Activated CD8-positive, alpha-beta T cell treated with anti-CD3 and anti-CD28 coated beads for 36 hours (primary cell): ENCODE data around the gene CHST8. TPM values are rescaled to one million over a fixed set of nuclear protein-coding genes. Genes with fewer than 3 reads are reported as not detected.

Source experiments
- ATAC-seq: fragments of 200-7000 bp; cut with Tn5 transposase; one replicate; pipeline ENCODE4 v1.10.0; 2021; ENCODE audit warnings: mild to moderate bottlenecking, moderate library complexity
- CTCF ChIA-PET: fragments of 350-600 bp; sonication (Branson Sonifier 250); formaldehyde crosslinking; loops from one replicate; lab custom pipeline; 2021; ENCODE audit warnings: antibody characterized with exemption; lab: Charles Lee
- POLR2A ChIA-PET: fragments of 350-600 bp; sonication (Branson Sonifier 250); formaldehyde crosslinking; loops from one replicate; lab custom pipeline; 2021; ENCODE audit warnings: antibody characterized with exemption; lab: Charles Lee
- DNase-seq: peaks from one replicate; pipeline ENCODE4 v3.0.0-alpha.2; 2020
- H3K27ac Mint-ChIP-seq: one replicate; pipeline ENCODE4 v1.8.0; 2021; ENCODE audit warnings: mild to moderate bottlenecking, mixed read lengths
- H3K27me3 Mint-ChIP-seq: one replicate; pipeline ENCODE4 v1.8.0; 2021; ENCODE audit warnings: mixed read lengths
- H3K36me3 Mint-ChIP-seq: one replicate; pipeline ENCODE4 v1.8.0; 2021; ENCODE audit warnings: low read depth, mixed read lengths
- H3K4me1 Mint-ChIP-seq: one replicate; pipeline ENCODE4 v1.8.0; 2021; ENCODE audit warnings: low read depth, mixed read lengths
- H3K4me3 Mint-ChIP-seq: one replicate; pipeline ENCODE4 v1.8.0; 2021; ENCODE audit warnings: mild to moderate bottlenecking, moderate library complexity, mixed read lengths
- H3K9me3 Mint-ChIP-seq: one replicate; pipeline ENCODE4 v1.8.0; 2021; ENCODE audit warnings: mixed read lengths
- intact Hi-C: fragments of 100-400 bp; cut with micrococcal nuclease; formaldehyde crosslinking; loops from one replicate; pipeline ENCODE4 v1.10.0; 2022
- total RNA-seq, 2 experiments: library from RNA; stranded (reverse); gene quantifications; one replicate each; pipeline ENCODE4 v1.2.3, GENCODE V29; 2021
- TF ChIP-seq, protein P1 (sequence below): fragments of 200-600 bp; IDR thresholded peaks from one replicate; pipeline ENCODE4 v1.8.0; 2022; ENCODE audit warnings: antibody characterized with exemption, mild to moderate bottlenecking

The CHST8 gene
- total RNA-seq, 2 experiments from 2014 or later = not detected

DNA sequence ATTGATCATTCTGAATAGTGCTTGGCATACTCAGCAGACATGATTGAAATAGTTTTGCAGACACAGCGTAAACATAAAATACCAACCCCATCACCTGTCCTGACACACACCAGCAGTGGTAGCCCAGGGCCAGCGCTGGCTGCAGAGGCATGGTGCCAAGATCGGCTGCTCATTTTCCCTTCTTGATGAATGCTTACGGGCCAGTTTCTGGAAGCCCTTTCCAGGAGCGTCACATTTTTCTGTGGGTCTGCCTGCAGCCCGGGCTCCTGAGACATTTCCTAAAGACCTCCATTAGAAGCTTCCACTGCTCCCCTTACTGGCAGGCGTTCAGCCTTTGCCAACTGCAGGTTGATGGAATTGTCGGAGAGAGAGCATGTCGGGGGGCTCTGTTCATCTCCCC is 48.6 kb downstream of the CHST8 start:
- ChIA-PET CTCF (no interaction called here), POLR2A (no interaction called here)
- ATAC-seq (no peak), DNase-seq (no peak)
- H3K4me1 Mint-ChIP-seq = no peaks in the 10 kb centered on the region
- H3K4me3 Mint-ChIP-seq = no peak overlapping the region
- no peaks in the 10 kb centered on the region for H3K27me3 Mint-ChIP-seq
- no peak overlapping the region for H3K27ac Mint-ChIP-seq
- no peaks in the 10 kb centered on the region for H3K9me3 Mint-ChIP-seq
- H3K36me3 Mint-ChIP-seq = no peaks in the 10 kb centered on the region
- intact Hi-C loops = no loop called here
- TF ChIP-seq, protein P1, sequence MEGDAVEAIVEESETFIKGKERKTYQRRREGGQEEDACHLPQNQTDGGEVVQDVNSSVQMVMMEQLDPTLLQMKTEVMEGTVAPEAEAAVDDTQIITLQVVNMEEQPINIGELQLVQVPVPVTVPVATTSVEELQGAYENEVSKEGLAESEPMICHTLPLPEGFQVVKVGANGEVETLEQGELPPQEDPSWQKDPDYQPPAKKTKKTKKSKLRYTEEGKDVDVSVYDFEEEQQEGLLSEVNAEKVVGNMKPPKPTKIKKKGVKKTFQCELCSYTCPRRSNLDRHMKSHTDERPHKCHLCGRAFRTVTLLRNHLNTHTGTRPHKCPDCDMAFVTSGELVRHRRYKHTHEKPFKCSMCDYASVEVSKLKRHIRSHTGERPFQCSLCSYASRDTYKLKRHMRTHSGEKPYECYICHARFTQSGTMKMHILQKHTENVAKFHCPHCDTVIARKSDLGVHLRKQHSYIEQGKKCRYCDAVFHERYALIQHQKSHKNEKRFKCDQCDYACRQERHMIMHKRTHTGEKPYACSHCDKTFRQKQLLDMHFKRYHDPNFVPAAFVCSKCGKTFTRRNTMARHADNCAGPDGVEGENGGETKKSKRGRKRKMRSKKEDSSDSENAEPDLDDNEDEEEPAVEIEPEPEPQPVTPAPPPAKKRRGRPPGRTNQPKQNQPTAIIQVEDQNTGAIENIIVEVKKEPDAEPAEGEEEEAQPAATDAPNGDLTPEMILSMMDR = no peak

DNA sequence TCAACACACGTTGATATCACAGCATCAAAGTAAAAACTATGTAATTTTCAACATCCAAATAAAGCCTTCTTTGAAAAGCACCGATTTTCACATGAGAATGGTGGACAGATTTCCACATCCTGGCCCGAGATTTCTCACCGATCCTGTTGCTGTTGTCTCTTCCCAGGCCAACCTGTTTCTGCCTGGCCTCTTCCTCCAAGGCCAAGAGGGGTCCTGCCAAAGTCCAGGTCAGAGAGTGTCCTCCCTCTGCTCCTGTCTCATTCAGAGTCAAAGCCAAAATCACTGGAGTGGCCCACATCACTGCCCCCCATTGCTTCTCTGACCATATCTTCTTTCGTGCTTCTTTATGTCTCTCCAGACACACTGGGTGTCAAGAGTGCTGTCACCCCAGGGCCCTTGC is 49.5 kb downstream of the CHST8 start:
- TF ChIP-seq, protein P1 = no peak
- H3K27me3 Mint-ChIP-seq = no peaks in the 10 kb centered on the region
- CTCF ChIA-PET = no interaction called here
- intact Hi-C loops = no loop called here
- POLR2A ChIA-PET = no interaction called here
- H3K27ac Mint-ChIP-seq = no peak overlapping the region
- DNase-seq = no peak
- H3K36me3 Mint-ChIP-seq = no peaks in the 10 kb centered on the region
- H3K4me3 Mint-ChIP-seq = no peak overlapping the region
- no peaks in the 10 kb centered on the region for H3K4me1 Mint-ChIP-seq
- ATAC-seq = no peak
- H3K9me3 Mint-ChIP-seq = no peaks in the 10 kb centered on the region

DNA sequence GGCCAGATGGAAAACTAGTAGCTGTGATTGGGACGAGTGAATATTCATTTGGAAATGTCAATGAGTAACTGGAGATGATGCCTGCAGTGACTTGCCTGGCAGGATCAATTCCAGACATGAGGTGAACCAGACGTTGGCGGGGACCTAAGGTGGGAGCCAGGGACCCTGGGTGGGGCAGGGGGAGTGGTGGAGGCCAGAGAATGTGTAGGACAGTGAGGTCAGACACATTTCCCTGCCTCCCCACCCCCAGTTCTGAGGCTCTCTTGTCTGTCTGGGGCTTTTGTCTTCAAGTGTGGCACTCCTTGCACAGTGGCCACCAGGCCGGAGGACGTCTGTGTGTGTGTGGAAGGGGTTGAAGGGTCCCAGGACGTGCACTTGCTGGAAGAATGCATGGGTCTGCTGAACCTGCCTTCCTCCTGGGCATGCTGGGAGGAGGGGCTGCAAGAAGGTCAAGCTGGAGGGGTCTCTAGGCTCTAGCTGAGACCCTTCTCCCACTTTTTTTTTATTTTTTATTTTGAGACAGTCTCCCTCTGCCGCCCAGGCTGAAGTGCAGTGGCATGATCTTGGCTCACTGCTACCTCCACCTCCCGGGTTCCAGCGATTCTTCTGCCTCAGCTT is 51.6 kb downstream of the CHST8 start:
- TF ChIP-seq, protein P1 = no peak
- no peaks in the 10 kb centered on the region for H3K9me3 Mint-ChIP-seq
- DNase-seq (no peak), ATAC-seq (no peak)
- CTCF ChIA-PET = no interaction called here
- no peaks in the 10 kb centered on the region for H3K4me1 Mint-ChIP-seq
- no peaks in the 10 kb centered on the region for H3K36me3 Mint-ChIP-seq
- H3K27me3 Mint-ChIP-seq = no peaks in the 10 kb centered on the region
- no peak overlapping the region for H3K4me3 Mint-ChIP-seq
- no peak overlapping the region for H3K27ac Mint-ChIP-seq
- POLR2A ChIA-PET = no interaction called here
- intact Hi-C loops = no loop called here

DNA sequence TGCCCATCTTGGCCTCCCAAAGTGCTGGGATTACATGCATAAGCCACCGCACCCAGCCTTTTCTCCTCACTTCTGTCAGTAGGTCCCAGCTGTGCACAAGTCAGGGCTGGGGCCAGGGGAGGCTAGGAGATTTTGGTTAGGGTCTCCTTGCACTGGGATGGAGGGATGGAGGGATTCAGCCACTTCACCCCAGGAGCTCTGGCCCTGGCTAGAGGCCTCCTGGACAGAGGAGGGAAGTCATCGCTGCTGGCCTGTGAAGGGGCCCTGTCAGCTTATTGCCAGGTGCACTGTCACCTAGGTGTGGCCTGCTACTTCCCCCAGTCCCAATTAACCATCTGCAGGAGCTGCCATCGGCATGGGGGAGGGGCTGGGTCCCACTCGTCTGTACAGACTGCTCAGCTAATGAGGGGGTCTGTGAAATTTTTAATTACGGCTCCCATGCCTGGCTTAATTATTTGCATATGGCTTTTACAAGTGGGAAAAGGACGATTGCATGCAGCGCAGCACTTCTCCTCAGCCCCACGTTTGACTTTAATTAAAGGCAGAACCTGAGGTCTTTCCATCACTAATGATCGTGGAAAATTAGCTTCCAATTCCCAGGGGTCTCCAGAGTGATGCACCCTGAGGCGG is 52.4 kb downstream of the CHST8 start:
- H3K36me3 Mint-ChIP-seq = no peaks in the 10 kb centered on the region
- TF ChIP-seq, protein P1 = no peak
- ChIA-PET POLR2A (no interaction called here), CTCF (interaction anchor here (1.1 kb wide), 1 partner anchor 104 kb away, joined by 3 read pairs; no protein-coding TSS in a partner anchor)
- H3K27ac Mint-ChIP-seq = no peak overlapping the region
- H3K4me3 Mint-ChIP-seq = no peak overlapping the region
- H3K27me3 Mint-ChIP-seq = no peaks in the 10 kb centered on the region
- no peak for DNase-seq
- no peaks in the 10 kb centered on the region for H3K9me3 Mint-ChIP-seq
- ATAC-seq = no peak
- intact Hi-C loops = no loop called here
- no peaks in the 10 kb centered on the region for H3K4me1 Mint-ChIP-seq

DNA sequence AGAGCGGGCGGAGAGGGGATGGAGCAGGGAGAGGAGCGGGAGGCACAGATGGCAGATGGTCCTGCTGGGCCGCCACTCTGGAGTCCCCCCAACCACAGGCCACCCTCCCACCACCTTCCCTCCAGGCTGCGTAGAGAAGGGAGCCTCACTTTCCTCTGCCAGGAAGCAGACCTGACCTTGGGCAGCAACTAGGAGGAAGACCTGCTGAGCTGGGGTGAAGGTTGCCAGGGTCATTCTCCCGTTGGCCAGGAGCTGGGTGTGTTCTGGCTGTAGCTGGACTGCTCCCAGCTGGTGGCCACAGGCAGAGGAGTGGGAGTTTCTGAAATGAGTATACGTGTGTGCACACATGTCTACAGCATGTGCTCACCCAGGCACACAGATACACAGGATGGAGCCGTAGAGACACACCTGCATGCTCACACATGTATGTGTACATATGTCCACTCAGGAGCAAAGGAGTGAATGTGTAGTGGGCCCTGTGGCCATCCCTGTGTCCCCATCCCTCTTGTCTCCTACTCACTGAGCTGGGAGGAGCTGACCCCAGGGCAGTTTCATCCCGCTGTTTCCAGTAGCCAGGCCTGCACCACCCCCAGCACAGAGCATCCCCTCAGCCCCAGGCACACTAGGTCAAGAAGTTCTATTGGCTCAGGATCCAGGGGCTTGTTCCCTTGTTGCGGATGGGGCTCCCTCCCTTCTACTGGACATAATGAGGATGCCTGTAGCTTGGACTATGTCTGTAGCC is 53.0 kb downstream of the CHST8 start:
- TF ChIP-seq, protein P1 = no peak
- H3K27ac Mint-ChIP-seq = no peak overlapping the region
- CTCF ChIA-PET = interaction anchor here (1.1 kb wide), 1 partner anchor 103 kb away, joined by 3 read pairs; no protein-coding TSS in a partner anchor

More for the DNA sequence above, 53.0 kb downstream of the CHST8 start:
- intact Hi-C loops = no loop called here
- DNase-seq = no peak
- no peak for ATAC-seq
- Mint-ChIP-seq H3K9me3 (no peaks in the 10 kb centered on the region), H3K4me3 (no peak overlapping the region), H3K27me3 (no peaks in the 10 kb centered on the region), H3K36me3 (no peaks in the 10 kb centered on the region), H3K4me1 (no peaks in the 10 kb centered on the region)
- POLR2A ChIA-PET = no interaction called here
